H9 (cell line): ENCODE results near the gene TBX3. TPM values are rescaled to one million over a fixed set of nuclear protein-coding genes. Genes with fewer than 3 reads are reported as not detected.
A peak's percentile ranks its signal among the peaks of the same experiment; 100 is the strongest.

Source experiments
- DNase-seq: peaks from one replicate; pipeline ENCODE4 v3.0.0-alpha.2; 2017
- H2AFZ ChIP-seq: one replicate; pipeline ENCODE4 v1.6.1; 2013; ENCODE audit warnings: mild to moderate bottlenecking, low read length, control low read depth, moderate library complexity
- H2AK5ac ChIP-seq: 2 replicates; pipeline ENCODE4 v1.6.1; 2013; ENCODE audit warnings: low read length, control low read depth, mixed read lengths; ENCODE audit not compliant: insufficient read length
- H2BK120ac ChIP-seq: one replicate; pipeline ENCODE4 v1.6.1; 2013; ENCODE audit warnings: low read depth, mild to moderate bottlenecking, low read length, control low read depth, inconsistent platforms; ENCODE audit not compliant: poor library complexity, severe bottlenecking
- H2BK12ac ChIP-seq: 2 replicates; pipeline ENCODE4 v1.6.1; 2013; ENCODE audit warnings: low read length, control low read depth, mixed read lengths, low read depth; ENCODE audit not compliant: insufficient read length
- H2BK15ac ChIP-seq: 2 replicates; pipeline ENCODE4 v1.6.1; 2013; ENCODE audit warnings: low read depth, low read length, control low read depth
- H2BK20ac ChIP-seq: one replicate; pipeline ENCODE4 v1.6.1; 2013; ENCODE audit warnings: low read depth, mild to moderate bottlenecking, low read length, control low read depth, inconsistent platforms; ENCODE audit not compliant: poor library complexity, severe bottlenecking
- H2BK5ac ChIP-seq: 2 replicates; pipeline ENCODE4 v1.6.1; 2013; ENCODE audit warnings: low read length, control low read depth, mixed read lengths; ENCODE audit not compliant: insufficient read length
- H3K14ac ChIP-seq: 2 replicates; pipeline ENCODE4 v1.6.1; 2013; ENCODE audit warnings: low read length, control low read depth; ENCODE audit not compliant: insufficient read depth
- H3K18ac ChIP-seq: 2 replicates; pipeline ENCODE4 v1.6.1; 2013; ENCODE audit warnings: low read depth, mild to moderate bottlenecking, mixed read lengths, low read length, control low read depth; ENCODE audit not compliant: insufficient read length
- H3K23ac ChIP-seq: 2 replicates; pipeline ENCODE4 v1.6.1; 2013; ENCODE audit warnings: low read length, control low read depth, mixed read lengths, low read depth; ENCODE audit not compliant: insufficient read length
- H3K23me2 ChIP-seq: 2 replicates; pipeline ENCODE4 v1.6.1; 2013; ENCODE audit warnings: low read depth, mild to moderate bottlenecking, mixed read lengths, low read length, control low read depth; ENCODE audit not compliant: insufficient read length, poor library complexity, severe bottlenecking
- H3K27ac ChIP-seq: 2 replicates; pipeline ENCODE4 v1.5.1; 2013; ENCODE audit warnings: low read length, control low read depth, mixed read lengths, low read depth; ENCODE audit not compliant: insufficient read length
- H3K27me3 ChIP-seq: 2 replicates; pipeline ENCODE4 v1.6.1; 2013; ENCODE audit warnings: low read length, control low read depth, inconsistent platforms; ENCODE audit not compliant: insufficient read depth
- H3K4ac ChIP-seq: 2 replicates; pipeline ENCODE4 v1.6.1; 2013; ENCODE audit warnings: low read depth, mild to moderate bottlenecking, control low read depth, inconsistent platforms, low read length, moderate library complexity
- H3K4me1 ChIP-seq: 2 replicates; pipeline ENCODE4 v1.6.1; 2013; ENCODE audit warnings: low read length, control low read depth, inconsistent platforms; ENCODE audit not compliant: insufficient read depth
- H3K4me2 ChIP-seq: 2 replicates; pipeline ENCODE4 v1.6.1; 2013; ENCODE audit warnings: low read length, control low read depth, mixed read lengths; ENCODE audit not compliant: insufficient read length, insufficient read depth
- H3K56ac ChIP-seq: 2 replicates; pipeline ENCODE4 v1.6.1; 2013; ENCODE audit warnings: low read depth, mild to moderate bottlenecking, mixed read lengths, low read length, control low read depth; ENCODE audit not compliant: insufficient read length
- H3K79me1 ChIP-seq: 2 replicates; pipeline ENCODE4 v1.6.1; 2013; ENCODE audit warnings: low read depth, mild to moderate bottlenecking, moderate library complexity, low read length, control low read depth, inconsistent platforms; ENCODE audit not compliant: insufficient read depth, poor library complexity, severe bottlenecking
- H3K79me2 ChIP-seq: 2 replicates; pipeline ENCODE4 v1.6.1; 2013; ENCODE audit warnings: low read length, control low read depth, inconsistent platforms; ENCODE audit not compliant: insufficient read depth
- H3K9ac ChIP-seq: 2 replicates; pipeline ENCODE4 v1.6.1; 2013; ENCODE audit warnings: low read length, control low read depth, mixed read lengths; ENCODE audit not compliant: insufficient read length; ENCODE audit errors: extremely low read depth
- H3K9me3 ChIP-seq: one replicate; pipeline ENCODE4 v1.6.1; 2013; ENCODE audit warnings: low read depth, low read length, inconsistent platforms; ENCODE audit not compliant: control insufficient read depth
- H3T11ph ChIP-seq: one replicate; pipeline ENCODE4 v1.6.1; 2013; ENCODE audit warnings: mild to moderate bottlenecking, low read length, control low read depth, inconsistent platforms
- H4K20me1 ChIP-seq: one replicate; pipeline ENCODE4 v1.6.1; 2013; ENCODE audit not compliant: control insufficient read depth, insufficient read length, insufficient read depth
- H4K5ac ChIP-seq: 2 replicates; pipeline ENCODE4 v1.6.1; 2013; ENCODE audit warnings: low read depth, mild to moderate bottlenecking, mixed read lengths, low read length, control low read depth; ENCODE audit not compliant: insufficient read length
- H4K8ac ChIP-seq: replicated peaks from 2 replicates; pipeline ENCODE4 v1.6.1; 2013; ENCODE audit warnings: low read length, control low read depth, mixed read lengths, low read depth; ENCODE audit not compliant: insufficient read length
- H4K91ac ChIP-seq: 2 replicates; pipeline ENCODE4 v1.6.1; 2013; ENCODE audit warnings: low read depth, mild to moderate bottlenecking, moderate library complexity, mixed read lengths, low read length, control low read depth; ENCODE audit not compliant: insufficient read length
- H3K27ac Mint-ChIP-seq, 3 experiments: 2 replicates in 2 of 3; 3 replicates in 1 of 3; pipeline ENCODE4 v1.8.0; 2020 to 2021; ENCODE audit warnings: mixed read lengths in 3 of 3, mild to moderate bottlenecking in 1 of 3, moderate library complexity in 1 of 3
- H3K27me3 Mint-ChIP-seq: 2 replicates; pipeline ENCODE4 v1.8.0; 2021; ENCODE audit warnings: low read depth, mild to moderate bottlenecking, moderate library complexity, mixed read lengths
- H3K36me3 Mint-ChIP-seq, 3 experiments: 2 replicates in 2 of 3; 3 replicates in 1 of 3; pipeline ENCODE4 v1.8.0; 2020 to 2021; ENCODE audit warnings: low read depth in 3 of 3, mixed read lengths in 3 of 3; ENCODE audit not compliant: insufficient read depth in 1 of 3
- H3K4me1 Mint-ChIP-seq, 2 experiments: 2 replicates each; pipeline ENCODE4 v1.8.0; 2020; ENCODE audit warnings: mixed read lengths in 2 of 2
- H3K4me3 Mint-ChIP-seq, 2 experiments: 2 replicates in 1 of 2; 3 replicates in 1 of 2; pipeline ENCODE4 v1.8.0; 2020 to 2021; ENCODE audit warnings: mild to moderate bottlenecking in 2 of 2, mixed read lengths in 2 of 2, moderate library complexity in 1 of 2
- H3K9me3 Mint-ChIP-seq, 2 experiments: 2 replicates in 1 of 2; 3 replicates in 1 of 2; pipeline ENCODE4 v1.8.0; 2020; ENCODE audit warnings: mild to moderate bottlenecking in 2 of 2, mixed read lengths in 2 of 2, moderate library complexity in 1 of 2
- WGBS: extraction: QIAGEN DNeasy Blood & Tissue Kit; methylation state at CpG from one replicate; pipeline ENCODE4 v1.1.7; 2013; ENCODE audit warnings: missing lambda C conversion rate, low lambda C conversion rate, mixed read lengths; ENCODE audit not compliant: insufficient read length; ENCODE audit errors: extremely low coverage; 5-methylcytosine and 5-hydroxymethylcytosine counted together
- total RNA-seq: library from RNA; stranded (reverse); gene quantifications from 2 replicates; pipeline ENCODE4 v1.2.1, GENCODE V29; 2021
- TF ChIP-seq, protein P1 (sequence below): fragments of 200-600 bp; sonication (generic); conservative IDR thresholded peaks from 3 replicates; pipeline ENCODE4 v1.8.0; 2021; ENCODE audit warnings: antibody characterized with exemption, mild to moderate bottlenecking

Gene TBX3
- total RNA-seq, 1 experiment from 2014 or later: 0.04 TPM

DNA sequence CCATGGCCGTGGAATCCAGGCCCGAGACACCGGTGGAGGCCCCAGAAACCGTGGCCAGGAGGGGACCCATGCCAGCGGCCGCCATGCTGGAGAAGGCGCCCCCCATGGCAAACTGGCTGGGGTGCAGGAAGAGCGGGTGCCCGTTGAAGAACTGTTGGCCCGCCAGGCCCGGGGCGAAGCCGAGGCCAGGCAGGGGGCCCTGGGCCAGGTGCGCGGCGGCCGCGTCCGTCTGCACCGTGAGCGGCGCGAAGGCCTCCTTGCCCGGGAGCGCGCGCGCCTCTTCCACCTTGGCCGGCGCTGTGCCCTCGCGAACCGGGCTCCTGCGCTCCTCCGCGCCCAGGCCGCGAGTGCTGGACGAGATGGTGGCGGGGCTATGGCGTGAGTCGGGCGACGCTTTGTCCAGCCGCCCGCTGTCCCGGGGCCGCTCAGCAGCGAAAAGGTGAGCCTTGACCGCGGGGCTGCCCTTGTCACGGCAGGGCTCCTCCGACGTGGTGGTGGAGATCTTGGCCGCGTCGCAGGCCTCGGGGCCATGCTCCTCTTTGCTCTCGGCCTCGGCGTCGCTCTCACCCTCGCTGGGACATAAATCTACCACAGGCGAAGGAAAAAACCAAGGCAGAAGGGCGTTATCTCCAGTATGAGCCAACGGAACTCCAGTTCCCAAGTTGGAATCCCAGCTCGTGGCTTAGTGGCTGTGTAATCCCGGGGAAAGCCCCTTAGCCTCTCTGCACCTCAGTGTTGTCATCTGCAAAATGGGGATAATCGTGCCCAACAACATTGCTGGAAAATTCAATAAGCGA, 9.5 kb downstream of the TBX3 start:
- Histone ChIP-seq H3K9me3 (no peaks in the 10 kb centered on the region), H3K18ac (no peak overlapping the region), H4K5ac (no peak overlapping the region), H2BK120ac (no peak overlapping the region), H2BK12ac (no peak overlapping the region), H2AK5ac (no peak overlapping the region), H3K4ac (no peak overlapping the region), H2BK20ac (no peak overlapping the region), H2BK5ac (no peak overlapping the region), H3K56ac (no peak overlapping the region), H3K79me1 (no peaks in the 10 kb centered on the region), H3K14ac (no peak overlapping the region), H4K91ac (no peak overlapping the region), H3K79me2 (no peaks in the 10 kb centered on the region), H3K23ac (no peak overlapping the region), H3K23me2 (no peaks in the 10 kb centered on the region), H3K4me1 (peaks cover 17% of the 10 kb centered on the region), H4K20me1 (no peaks in the 10 kb centered on the region), H3K4me2 (peak overlapping the region; percentile 19), H2AFZ (no peak overlapping the region), H3T11ph (no peak overlapping the region), H3K9ac (no peak overlapping the region), H3K27ac (no peak overlapping the region), H4K8ac (no peak overlapping the region), H2BK15ac (no peak overlapping the region), H3K27me3 (peaks cover 97% of the 10 kb centered on the region)
- no CpG with 5 or more reads among the region's 70 CpGs for WGBS
- peaks cover 28 to 65% of the 10 kb centered on the region in 2 experiments for H3K4me1 Mint-ChIP-seq
- DNase-seq: peak; percentile 63
- H3K27me3 Mint-ChIP-seq: peaks cover 100% of the 10 kb centered on the region
- peak overlapping the region in 1 of 2 experiments; percentile 62; a peak in 2 of 5 replicates for H3K4me3 Mint-ChIP-seq
- H3K27ac Mint-ChIP-seq: no peak overlapping the region
- TF ChIP-seq, protein P1, sequence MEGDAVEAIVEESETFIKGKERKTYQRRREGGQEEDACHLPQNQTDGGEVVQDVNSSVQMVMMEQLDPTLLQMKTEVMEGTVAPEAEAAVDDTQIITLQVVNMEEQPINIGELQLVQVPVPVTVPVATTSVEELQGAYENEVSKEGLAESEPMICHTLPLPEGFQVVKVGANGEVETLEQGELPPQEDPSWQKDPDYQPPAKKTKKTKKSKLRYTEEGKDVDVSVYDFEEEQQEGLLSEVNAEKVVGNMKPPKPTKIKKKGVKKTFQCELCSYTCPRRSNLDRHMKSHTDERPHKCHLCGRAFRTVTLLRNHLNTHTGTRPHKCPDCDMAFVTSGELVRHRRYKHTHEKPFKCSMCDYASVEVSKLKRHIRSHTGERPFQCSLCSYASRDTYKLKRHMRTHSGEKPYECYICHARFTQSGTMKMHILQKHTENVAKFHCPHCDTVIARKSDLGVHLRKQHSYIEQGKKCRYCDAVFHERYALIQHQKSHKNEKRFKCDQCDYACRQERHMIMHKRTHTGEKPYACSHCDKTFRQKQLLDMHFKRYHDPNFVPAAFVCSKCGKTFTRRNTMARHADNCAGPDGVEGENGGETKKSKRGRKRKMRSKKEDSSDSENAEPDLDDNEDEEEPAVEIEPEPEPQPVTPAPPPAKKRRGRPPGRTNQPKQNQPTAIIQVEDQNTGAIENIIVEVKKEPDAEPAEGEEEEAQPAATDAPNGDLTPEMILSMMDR: no peak
- H3K9me3 Mint-ChIP-seq: peaks cover 0 to 18% of the 10 kb centered on the region in 2 experiments; a peak in 3 of 5 replicates
- H3K36me3 Mint-ChIP-seq: no peaks in the 10 kb centered on the region; a peak in 1 of 7 replicates
